DND-41 (cell line): ENCODE results near the gene PLEKHG1.

ENCODE experiments used
- EZH2 ChIP-seq: IDR thresholded peaks from 3 replicates; pipeline ENCODE4 v1.6.1; 2012; ENCODE audit warnings: borderline replicate concordance, low read depth, mild to moderate bottlenecking, moderate library complexity, low read length, inconsistent platforms; ENCODE audit not compliant: severe bottlenecking
- TF ChIP-seq, protein P1 (sequence below): IDR thresholded peaks from 2 replicates; pipeline ENCODE4 v1.5.1; 2012; ENCODE audit warnings: borderline replicate concordance, low read length, moderate library complexity, mild to moderate bottlenecking; ENCODE audit not compliant: poor library complexity, severe bottlenecking; ENCODE audit errors: extremely low read depth

GRCh38 chr6:150592377-150592995 is 7.2 kb upstream of the PLEKHG1 start:
- TF ChIP-seq, protein P1, sequence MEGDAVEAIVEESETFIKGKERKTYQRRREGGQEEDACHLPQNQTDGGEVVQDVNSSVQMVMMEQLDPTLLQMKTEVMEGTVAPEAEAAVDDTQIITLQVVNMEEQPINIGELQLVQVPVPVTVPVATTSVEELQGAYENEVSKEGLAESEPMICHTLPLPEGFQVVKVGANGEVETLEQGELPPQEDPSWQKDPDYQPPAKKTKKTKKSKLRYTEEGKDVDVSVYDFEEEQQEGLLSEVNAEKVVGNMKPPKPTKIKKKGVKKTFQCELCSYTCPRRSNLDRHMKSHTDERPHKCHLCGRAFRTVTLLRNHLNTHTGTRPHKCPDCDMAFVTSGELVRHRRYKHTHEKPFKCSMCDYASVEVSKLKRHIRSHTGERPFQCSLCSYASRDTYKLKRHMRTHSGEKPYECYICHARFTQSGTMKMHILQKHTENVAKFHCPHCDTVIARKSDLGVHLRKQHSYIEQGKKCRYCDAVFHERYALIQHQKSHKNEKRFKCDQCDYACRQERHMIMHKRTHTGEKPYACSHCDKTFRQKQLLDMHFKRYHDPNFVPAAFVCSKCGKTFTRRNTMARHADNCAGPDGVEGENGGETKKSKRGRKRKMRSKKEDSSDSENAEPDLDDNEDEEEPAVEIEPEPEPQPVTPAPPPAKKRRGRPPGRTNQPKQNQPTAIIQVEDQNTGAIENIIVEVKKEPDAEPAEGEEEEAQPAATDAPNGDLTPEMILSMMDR, result no peak
- TF ChIP-seq EZH2, result no peak
